Muscle layer of duodenum (tissue), 2 donors: ENCODE results near the gene NLK.
A peak's percentile ranks its signal among the peaks of the same experiment; 100 is the strongest.
"Not testable (repeated sequence)": the region's sequence is repeated elsewhere in the genome, so short reads cannot be mapped to it uniquely, and the experiment has no call there.

Experiments used
- H3K27ac ChIP-seq: one replicate; pipeline ENCODE4 v1.7.0; 2013; ENCODE audit warnings: mild to moderate bottlenecking, low read length
- H3K27me3 ChIP-seq: one replicate; pipeline ENCODE4 v1.7.0; 2013; ENCODE audit warnings: low read depth, mild to moderate bottlenecking, control low read depth, low read length
- H3K36me3 ChIP-seq, 2 donors: one replicate each; pipeline ENCODE4 v1.7.0; 2013; ENCODE audit warnings: low read length in 2 of 2, control low read depth in 1 of 2, mild to moderate bottlenecking in 1 of 2; ENCODE audit not compliant: insufficient read depth in 2 of 2, control insufficient read depth in 1 of 2
- H3K4me1 ChIP-seq, 2 donors: one replicate each; pipeline ENCODE4 v1.7.0; 2013; ENCODE audit warnings: low read length in 2 of 2, mild to moderate bottlenecking in 2 of 2, control low read depth in 1 of 2, moderate library complexity in 1 of 2; ENCODE audit not compliant: insufficient read depth in 2 of 2, control insufficient read depth in 1 of 2
- H3K4me3 ChIP-seq, 2 donors: one replicate each; pipeline ENCODE4 v1.7.0; 2013; ENCODE audit warnings: low read length in 2 of 2, low read depth in 1 of 2, mild to moderate bottlenecking in 1 of 2
- H3K9me3 ChIP-seq, 2 donors: one replicate each; pipeline ENCODE4 v1.7.0; 2013; ENCODE audit warnings: low read length in 2 of 2, control low read depth in 1 of 2, mild to moderate bottlenecking in 1 of 2; ENCODE audit not compliant: control insufficient read depth in 1 of 2
- donor health status: healthy.

Gene NLK

GRCh38 chr17:28225271-28225670 is 182.8 kb downstream of the NLK start:
- no peaks in the 10 kb centered on the region for H3K9me3 ChIP-seq
- no peaks in the 10 kb centered on the region for H3K36me3 ChIP-seq
- no peak overlapping the region for H3K27ac ChIP-seq

GRCh38 chr17:28225867-28226266 is 183.4 kb downstream of the NLK start:
- H3K4me3 ChIP-seq, result no peak overlapping the region
- H3K9me3 ChIP-seq, result no peaks in the 10 kb centered on the region
- peaks cover 38% of the 10 kb centered on the region for H3K27me3 ChIP-seq
- H3K27ac ChIP-seq, result no peak overlapping the region
- H3K4me1 ChIP-seq, result peaks cover 0 to 5% of the 10 kb centered on the region in 2 donors
- no peaks in the 10 kb centered on the region for H3K36me3 ChIP-seq

More at GRCh38 chr17:28225271-28225670, 182.8 kb downstream of the NLK start:
- Histone ChIP-seq H3K4me3 (no peak overlapping the region), H3K27me3 (peaks cover 36% of the 10 kb centered on the region), H3K4me1 (peaks cover 0 to 5% of the 10 kb centered on the region in 2 donors)

DNA sequence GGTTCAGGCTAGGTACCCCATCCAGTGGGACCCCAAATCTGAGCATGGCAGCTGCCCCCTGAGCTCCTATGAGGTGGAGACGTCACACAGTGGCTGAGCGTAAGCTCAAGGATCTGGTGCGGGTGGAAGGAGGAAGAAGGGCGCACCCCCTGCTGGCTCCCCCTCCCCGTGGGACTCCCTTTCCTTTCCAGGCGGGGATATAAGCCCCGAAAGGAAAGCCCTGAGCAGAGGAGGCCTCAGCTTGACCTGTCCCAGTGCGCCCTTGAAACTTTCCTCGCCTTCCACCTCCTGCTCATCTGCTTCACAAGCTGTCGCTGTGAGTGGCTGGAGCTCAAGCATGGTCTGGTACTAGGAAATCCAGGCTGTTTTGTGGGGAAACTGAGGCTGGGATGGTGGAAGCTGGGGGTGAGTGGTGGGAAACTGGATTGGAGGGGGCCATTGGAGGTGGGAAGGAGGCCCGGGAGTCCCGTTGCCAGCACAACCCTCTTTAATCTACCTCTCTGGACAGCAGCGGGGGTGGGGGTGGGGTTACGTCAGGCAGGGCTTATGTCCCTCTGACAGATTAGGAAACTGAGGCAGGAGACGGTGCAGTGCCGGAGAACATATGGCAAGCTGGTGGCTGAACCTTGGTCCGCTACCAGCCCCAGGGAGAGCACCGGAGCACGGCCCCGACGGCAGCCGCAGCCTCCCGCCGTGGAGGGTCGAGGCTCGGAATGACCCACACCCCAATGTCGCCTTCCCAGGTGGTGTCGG is 184.3 kb downstream of the NLK start:
- Histone ChIP-seq H3K36me3 (no peaks in the 10 kb centered on the region), H3K4me1 (peaks cover 0 to 5% of the 10 kb centered on the region in 2 donors), H3K27me3 (peaks cover 38% of the 10 kb centered on the region), H3K4me3 (peak overlapping the region in 1 of 2 donors; percentile 60), H3K9me3 (no peaks in the 10 kb centered on the region), H3K27ac (no peak overlapping the region)

GRCh38 chr17:28227316-28228108 is 185.0 kb downstream of the NLK start:
- no peak overlapping the region for H3K27ac ChIP-seq
- H3K36me3 ChIP-seq, result no peaks in the 10 kb centered on the region
- peaks cover 0 to 5% of the 10 kb centered on the region in 2 donors for H3K4me1 ChIP-seq
- peak overlapping the region; percentile 57 to 60 for H3K4me3 ChIP-seq
- no peaks in the 10 kb centered on the region for H3K9me3 ChIP-seq
- H3K27me3 ChIP-seq, result peaks cover 38% of the 10 kb centered on the region

DNA sequence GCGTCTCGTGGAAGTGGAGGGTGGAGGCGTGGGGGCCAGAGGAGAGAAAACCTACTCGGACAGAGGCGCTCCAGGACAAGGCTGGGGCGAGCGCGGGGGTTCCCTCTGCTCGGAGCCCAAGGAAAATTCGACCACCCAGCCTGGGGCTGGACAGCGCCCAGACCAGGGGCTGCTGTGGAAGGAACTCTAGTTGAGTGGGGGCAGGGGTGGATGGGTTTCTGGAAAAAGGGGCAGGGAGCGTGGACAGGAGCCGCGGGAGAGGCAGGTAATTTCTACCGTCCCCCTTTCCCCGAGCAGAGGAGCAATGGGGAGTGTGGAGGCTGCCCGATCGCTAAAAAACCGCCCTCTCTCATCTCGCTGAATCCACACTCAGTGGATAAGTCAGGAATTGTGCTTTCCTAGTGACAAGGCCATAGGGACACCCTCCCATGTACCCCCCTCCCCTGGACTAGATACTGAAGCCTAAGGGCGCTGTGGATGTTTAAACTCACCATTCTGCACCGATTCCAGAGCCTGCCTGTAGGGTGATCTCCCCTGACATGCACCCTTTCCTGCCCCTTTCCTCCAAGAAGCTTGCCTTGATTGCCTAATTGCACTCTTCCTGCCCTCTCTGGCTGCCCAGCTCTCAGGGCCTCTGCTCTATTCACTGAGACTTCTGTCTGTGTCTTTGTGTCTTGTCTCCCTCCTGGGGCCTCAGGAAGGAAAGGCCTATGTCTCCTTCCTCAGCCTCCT is 185.8 kb downstream of the NLK start:
- H3K9me3 ChIP-seq, result no peaks in the 10 kb centered on the region
- H3K27ac ChIP-seq, result no peak overlapping the region
- peaks cover 0 to 5% of the 10 kb centered on the region in 2 donors for H3K4me1 ChIP-seq
- peak overlapping the region; percentile 57 to 60 for H3K4me3 ChIP-seq
- H3K27me3 ChIP-seq, result peaks cover 38% of the 10 kb centered on the region
- H3K36me3 ChIP-seq, result no peaks in the 10 kb centered on the region

GRCh38 chr17:28228986-28229729 is 186.7 kb downstream of the NLK start:
- Histone ChIP-seq H3K9me3 (no peaks in the 10 kb centered on the region), H3K4me3 (no peak overlapping the region), H3K27me3 (peaks cover 38% of the 10 kb centered on the region), H3K36me3 (no peaks in the 10 kb centered on the region), H3K27ac (no peak overlapping the region), H3K4me1 (peaks cover 0 to 5% of the 10 kb centered on the region in 2 donors)

- no peak overlapping the region for H3K27ac ChIP-seq
- no peaks in the 10 kb centered on the region for H3K9me3 ChIP-seq
- H3K4me3 ChIP-seq, result no peak overlapping the region
- peaks cover 38% of the 10 kb centered on the region for H3K27me3 ChIP-seq
- H3K36me3 ChIP-seq, result no peaks in the 10 kb centered on the region
- H3K4me1 ChIP-seq, result peaks cover 0 to 5% of the 10 kb centered on the region in 2 donors
Measured at GRCh38 chr17:28230011-28230410, 187.5 kb downstream of the NLK start.

- H3K9me3 ChIP-seq, H3K4me1 ChIP-seq, H3K27ac ChIP-seq, H3K4me3 ChIP-seq, H3K36me3 ChIP-seq: not testable (repeated sequence)
- H3K27me3 ChIP-seq, result peaks cover 38% of the 10 kb centered on the region
Measured at GRCh38 chr17:28230607-28231006, 188.1 kb downstream of the NLK start.

DNA sequence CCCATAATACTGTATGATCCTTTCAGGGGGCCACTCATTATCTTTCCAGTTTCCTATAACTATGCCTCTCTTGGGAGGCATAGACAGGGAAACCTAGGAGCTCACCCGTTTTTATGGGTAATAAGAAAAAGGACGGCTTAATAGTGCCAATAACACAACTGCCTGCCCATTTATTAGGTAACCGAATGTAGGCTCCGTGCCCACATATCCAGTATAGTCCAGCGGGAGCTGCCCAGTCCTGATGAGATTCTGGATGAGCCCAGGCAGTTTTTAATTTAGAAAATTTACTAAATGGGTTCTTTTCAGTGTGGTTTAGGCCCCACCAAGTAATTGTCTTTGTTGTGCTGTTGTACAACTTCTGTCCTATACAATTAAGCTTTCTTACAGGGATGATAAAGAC is 189.1 kb downstream of the NLK start:
- H3K4me3 ChIP-seq, H3K27ac ChIP-seq, H3K4me1 ChIP-seq, H3K9me3 ChIP-seq, H3K36me3 ChIP-seq: not testable (repeated sequence)
- H3K27me3 ChIP-seq, result peaks cover 35% of the 10 kb centered on the region

DNA sequence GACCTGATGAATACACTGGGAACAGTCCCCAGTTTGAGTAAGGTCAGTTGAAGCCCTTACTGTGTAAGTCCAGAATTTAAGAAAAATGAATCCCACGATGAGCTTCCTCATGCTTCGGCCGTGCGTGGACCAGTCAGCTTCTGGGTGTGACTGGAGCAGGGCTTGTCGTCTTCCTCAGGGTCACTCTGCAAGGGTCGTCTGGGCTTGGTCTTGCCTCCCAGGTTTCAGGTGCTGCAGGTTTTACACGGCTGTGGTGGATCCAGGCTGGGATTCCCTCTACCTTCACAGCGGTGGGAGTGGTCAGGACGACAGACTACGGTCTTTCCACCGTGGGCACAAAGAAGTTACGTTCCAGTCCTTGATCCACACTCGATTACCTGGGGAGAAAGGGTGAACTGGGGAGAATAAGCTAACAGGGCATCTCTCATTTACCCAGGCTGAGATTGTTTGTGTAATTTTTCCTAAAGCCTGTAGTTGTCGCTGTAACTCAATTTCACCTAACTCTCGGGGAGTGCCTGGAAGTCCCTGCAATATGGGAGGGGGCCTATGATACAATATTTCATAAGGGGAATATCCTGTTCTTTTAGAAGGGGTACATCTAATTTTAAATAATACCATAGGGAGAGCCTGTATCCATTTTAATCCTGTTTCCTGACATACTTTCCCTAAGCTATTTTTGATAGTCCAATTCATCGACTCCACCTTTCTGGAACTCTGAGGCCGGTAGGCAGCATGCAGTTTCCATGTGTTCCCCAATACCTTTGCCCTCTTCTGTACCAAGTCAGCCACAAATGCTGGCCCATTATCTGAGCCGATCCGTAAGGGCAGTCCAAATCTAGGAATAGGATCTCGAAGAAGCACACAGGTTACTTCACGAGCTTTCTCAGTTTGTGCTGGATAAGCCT is 190.7 kb downstream of the NLK start:
- H3K4me1 ChIP-seq, H3K27ac ChIP-seq, H3K36me3 ChIP-seq, H3K9me3 ChIP-seq, H3K4me3 ChIP-seq: not testable (repeated sequence)
- H3K27me3 ChIP-seq, result peaks cover 19% of the 10 kb centered on the region
